Type B pancreatic cell (in vitro differentiated cells): ENCODE measurements around the gene MREG. TPM values are rescaled to one million over a fixed set of nuclear protein-coding genes. Genes with fewer than 3 reads are reported as not detected.

Source experiments
- DNase-seq: peaks from one replicate; pipeline ENCODE4 v3.0.0; 2021; ENCODE audit warnings: mixed read lengths; ENCODE audit not compliant: unreplicated experiment; ENCODE audit errors: extremely low spot score
- H3K27ac Mint-ChIP-seq: 2 replicates; pipeline ENCODE4 v1.8.0; 2021; ENCODE audit warnings: mild to moderate bottlenecking, mixed read lengths
- H3K27me3 Mint-ChIP-seq: 2 replicates; pipeline ENCODE4 v1.8.0; 2021; ENCODE audit warnings: mixed read lengths
- H3K36me3 Mint-ChIP-seq: 2 replicates; pipeline ENCODE4 v1.8.0; 2021; ENCODE audit warnings: mixed read lengths
- H3K4me1 Mint-ChIP-seq: one replicate; pipeline ENCODE4 v1.8.0; 2021; ENCODE audit warnings: mixed read lengths; ENCODE audit not compliant: unreplicated experiment
- H3K4me3 Mint-ChIP-seq: 2 replicates; pipeline ENCODE4 v1.8.0; 2021; ENCODE audit warnings: mild to moderate bottlenecking, mixed read lengths
- H3K9me3 Mint-ChIP-seq: 2 replicates; pipeline ENCODE4 v1.8.0; 2021; ENCODE audit warnings: mixed read lengths
- CTCF ChIP-seq: fragments of 200-600 bp; sonication (generic); conservative IDR thresholded peaks from 2 replicates; pipeline ENCODE4 v1.5.0; 2021; ENCODE audit warnings: antibody characterized with exemption, mild to moderate bottlenecking
- total RNA-seq: library from RNA; stranded (reverse); gene quantifications from 2 replicates; pipeline ENCODE4 v1.2.1, GENCODE V29; 2021; ENCODE audit warnings: low replicate concordance

The MREG gene
- total RNA-seq, 1 donor from 2014 or later: 15.7 TPM

DNA sequence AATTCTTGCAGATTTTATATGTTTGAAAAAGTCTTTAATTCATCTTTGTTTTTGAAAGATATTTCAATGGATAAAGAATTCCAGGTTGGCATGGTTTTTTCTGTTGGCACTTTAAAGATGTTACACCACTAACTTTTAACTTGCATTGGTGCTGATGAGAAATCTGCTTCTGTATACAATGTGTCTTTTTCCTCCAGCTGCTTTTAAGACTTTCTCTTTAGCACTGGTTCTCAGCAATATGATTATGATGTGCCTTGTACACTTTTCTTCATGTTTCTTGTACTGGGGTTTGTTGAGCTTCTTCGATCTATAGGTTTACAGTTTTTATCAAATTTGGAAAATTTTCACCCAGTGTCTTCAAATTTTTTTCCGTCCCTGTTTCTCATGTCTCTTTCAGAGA, 39.1 kb upstream of the MREG start:
- TF ChIP-seq CTCF: no peak
- H3K36me3 Mint-ChIP-seq: peaks cover 13% of the 10 kb centered on the region
- no peak overlapping the region for H3K27ac Mint-ChIP-seq
- no peak for DNase-seq
- no peaks in the 10 kb centered on the region for H3K9me3 Mint-ChIP-seq
- no peak overlapping the region for H3K4me3 Mint-ChIP-seq
- peaks cover 11% of the 10 kb centered on the region for H3K4me1 Mint-ChIP-seq
- no peaks in the 10 kb centered on the region for H3K27me3 Mint-ChIP-seq

DNA sequence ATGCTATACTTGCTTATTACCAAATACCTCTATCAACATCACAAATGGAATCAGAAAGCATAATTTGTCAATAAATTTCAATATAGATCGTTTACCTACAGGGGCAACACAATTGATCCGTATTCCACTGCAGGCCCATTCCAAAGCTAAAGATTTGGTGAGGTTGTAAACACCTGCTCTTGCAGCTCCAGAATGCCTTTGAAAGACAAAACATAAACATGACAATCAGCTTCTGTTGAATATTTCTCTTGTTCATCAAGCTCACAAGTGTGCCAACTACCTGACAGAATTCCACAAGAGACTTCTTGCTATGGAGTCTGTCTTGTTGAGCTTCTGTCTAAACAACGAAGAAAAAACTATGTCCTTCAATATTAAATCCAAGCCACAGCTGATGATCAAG, 38.0 kb upstream of the MREG start:
- Mint-ChIP-seq H3K9me3 (no peaks in the 10 kb centered on the region), H3K27me3 (no peaks in the 10 kb centered on the region), H3K4me3 (no peak overlapping the region), H3K4me1 (peaks cover 8% of the 10 kb centered on the region), H3K27ac (no peak overlapping the region), H3K36me3 (peaks cover 13% of the 10 kb centered on the region)
- DNase-seq: no peak
- no peak for TF ChIP-seq CTCF

- H3K36me3 Mint-ChIP-seq: peaks cover 5% of the 10 kb centered on the region
- no peak overlapping the region for H3K27ac Mint-ChIP-seq
- DNase-seq: no peak
- no peaks in the 10 kb centered on the region for H3K27me3 Mint-ChIP-seq
- H3K4me1 Mint-ChIP-seq: no peaks in the 10 kb centered on the region
- H3K4me3 Mint-ChIP-seq: no peak overlapping the region
- H3K9me3 Mint-ChIP-seq: no peaks in the 10 kb centered on the region
- no peak for TF ChIP-seq CTCF
Observed at GRCh38 chr2:216049452-216049851, 36.1 kb upstream of the MREG start.

DNA sequence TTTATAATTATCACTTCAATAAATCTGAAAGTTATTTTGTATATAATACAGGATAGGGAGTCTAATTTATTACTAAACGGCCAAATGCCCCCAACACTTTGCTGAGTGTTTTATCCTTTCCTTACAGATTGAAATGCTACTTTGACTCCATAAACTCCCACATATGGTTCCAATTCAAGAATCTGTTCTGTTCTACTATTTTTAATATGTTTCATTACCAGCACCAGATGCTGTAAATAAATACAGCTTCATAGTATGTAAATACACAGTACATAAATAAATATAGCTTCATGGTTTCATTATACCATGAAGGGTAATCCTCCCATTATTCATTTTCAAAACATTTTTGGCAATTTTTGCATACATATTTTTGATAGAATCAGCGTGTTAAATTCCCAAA, 34.0 kb upstream of the MREG start:
- Mint-ChIP-seq H3K4me3 (no peak overlapping the region), H3K9me3 (no peaks in the 10 kb centered on the region), H3K4me1 (no peaks in the 10 kb centered on the region), H3K27ac (no peak overlapping the region), H3K27me3 (no peaks in the 10 kb centered on the region), H3K36me3 (peaks cover 5% of the 10 kb centered on the region)
- DNase-seq: no peak
- no peak for TF ChIP-seq CTCF

DNA sequence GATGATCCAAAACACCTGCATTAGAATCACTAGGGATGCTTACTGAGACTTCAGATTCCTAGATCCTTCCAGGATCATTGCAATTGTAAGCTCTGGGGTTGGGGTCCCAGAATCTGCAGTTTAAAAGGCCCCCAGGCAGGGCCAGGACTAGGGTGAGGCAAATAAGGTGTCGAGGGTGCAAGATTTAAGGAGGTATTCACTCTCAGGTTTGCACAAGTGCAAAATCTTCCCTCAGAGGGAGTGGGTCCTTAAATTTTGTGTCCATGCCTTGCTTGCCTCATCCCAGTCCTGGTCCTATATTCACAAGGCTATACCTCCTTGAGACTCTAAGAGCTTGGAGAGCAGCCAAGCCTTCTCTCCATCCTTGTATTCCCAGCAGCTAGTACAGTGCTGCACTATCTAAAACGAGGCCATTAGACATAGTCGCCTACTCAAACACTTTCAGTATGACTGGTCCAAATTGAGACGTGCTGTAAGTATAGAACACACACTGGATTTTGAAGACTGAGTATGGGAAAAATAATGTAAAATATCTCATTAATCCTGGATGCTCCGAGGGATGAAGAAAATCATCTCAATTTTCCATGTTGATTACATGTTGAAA, 31.6 kb upstream of the MREG start:
- Mint-ChIP-seq H3K27me3 (no peaks in the 10 kb centered on the region), H3K36me3 (peaks cover 5% of the 10 kb centered on the region), H3K4me1 (no peaks in the 10 kb centered on the region), H3K27ac (no peak overlapping the region), H3K9me3 (no peaks in the 10 kb centered on the region), H3K4me3 (no peak overlapping the region)
- no peak for TF ChIP-seq CTCF
- DNase-seq: no peak

GRCh38 chr2:216043949-216044348, 30.6 kb upstream of the MREG start:
- H3K36me3 Mint-ChIP-seq: peaks cover 8% of the 10 kb centered on the region
- no peak for TF ChIP-seq CTCF
- H3K4me3 Mint-ChIP-seq: no peak overlapping the region
- no peaks in the 10 kb centered on the region for H3K27me3 Mint-ChIP-seq
- no peaks in the 10 kb centered on the region for H3K9me3 Mint-ChIP-seq
- H3K4me1 Mint-ChIP-seq: no peaks in the 10 kb centered on the region
- no peak for DNase-seq
- no peak overlapping the region for H3K27ac Mint-ChIP-seq
